Right lobe of liver (tissue), 6 donors: ENCODE measurements around the gene MYO7A. TPM values are rescaled to one million over a fixed set of nuclear protein-coding genes. Genes with fewer than 3 reads are reported as not detected.

Experiments used
- ATAC-seq, 4 donors: fragments of 200-7000 bp; cut with Tn5 transposase; one replicate each; pipeline ENCODE4 v1.9.1; 2020; ENCODE audit warnings: mild to moderate bottlenecking in 4 of 4, moderate library complexity in 4 of 4
- DNase-seq, 3 donors: peaks; one replicate each; pipeline ENCODE4 v3.0.0-alpha.2; 2020
- H3K27ac ChIP-seq, 3 donors: fragments of 200-600 bp; one replicate each; pipeline ENCODE4 v1.8.0; 2022
- H3K27me3 ChIP-seq, 2 donors: fragments of 200-600 bp; one replicate each; pipeline ENCODE4 v1.8.0; 2022
- H3K36me3 ChIP-seq, 4 donors: fragments of 200-600 bp; sonication (generic) in 1 of 4; one replicate each; pipeline versions ENCODE4 v1.5.1 to v1.8.0; 2017 to 2022; ENCODE audit warnings: control low read depth in 1 of 4
- H3K4me1 ChIP-seq, 4 donors: fragments of 200-600 bp; sonication (generic) in 1 of 4; one replicate each; pipeline versions ENCODE4 v1.5.1 to v1.8.0; 2017 to 2022; ENCODE audit warnings: control low read depth in 1 of 4
- H3K4me3 ChIP-seq, 3 donors: fragments of 200-600 bp; one replicate each; pipeline ENCODE4 v1.8.0; 2022
- H3K9me3 ChIP-seq, 4 donors: fragments of 200-600 bp; sonication (generic) in 1 of 4; one replicate each; pipeline versions ENCODE4 v1.5.1 to v1.8.0; 2017 to 2022; ENCODE audit warnings: control low read depth in 1 of 4
- CTCF ChIP-seq, 4 donors: fragments of 200-600 bp in 3 of 4; fragments of 450-650 bp in 1 of 4; IDR thresholded peaks; one replicate each; pipeline versions ENCODE4 v1.5.1 to v1.8.0; 2016 to 2022; ENCODE audit warnings: antibody characterized with exemption in 4 of 4, mild to moderate bottlenecking in 2 of 4
- POLR2A ChIP-seq: fragments of 450-650 bp; IDR thresholded peaks from one replicate; pipeline ENCODE4 v1.6.1; 2017; ENCODE audit warnings: antibody characterized with exemption, mild to moderate bottlenecking
- WGBS: methylation state at CpG from one replicate; pipeline ENCODE4 v1.1.6; 2018; ENCODE audit warnings: low coverage, low lambda C conversion rate; ENCODE audit not compliant: insufficient coverage; ENCODE audit errors: missing lambda C conversion rate; 5-methylcytosine and 5-hydroxymethylcytosine counted together
- intact Hi-C, 2 donors: fragments of 100-400 bp; cut with DNase I; formaldehyde crosslinking; loops; one replicate each; pipeline versions ENCODE4 v1.11.2 to v1.14.1; 2022
- total RNA-seq, 6 experiments: library from RNA; depleted of rRNA in 2 of 6; stranded (reverse); fragments of >200 nt in 2 of 6; fragmentation: NEBNext Ultra II Directional in 3 of 6; extraction: Animal tissue kit (Norgen Biotek cat#: 25700) in 3 of 6; gene quantifications; one replicate each; pipeline versions ENCODE4 v1.1.0 to v1.2.4, GENCODE V29; 2016 to 2023
- donor health status: DM: no; HTN: yes; CAD: no.
- donor health status: DM: no; HTN: no; CAD: no.
- donor health status: DM: no; HTN: no; CAD: no.
- donor health status: DM: no; HTN: yes; CAD: no.
- donor health status: DM: no; HTN: yes; CAD: no.

MYO7A gene
- total RNA-seq, 6 experiments from 2014 or later = 23.6 to 39.6 (median 32.0) TPM

- Histone ChIP-seq H3K4me1 (no peaks in the 10 kb centered on the region), H3K27ac (no peak overlapping the region), H3K36me3 (peaks cover 0 to 62% (median 17%) of the 10 kb centered on the region in 4 donors), H3K27me3 (no peaks in the 10 kb centered on the region), H3K9me3 (no peaks in the 10 kb centered on the region), H3K4me3 (no peak overlapping the region)
- no peak for TF ChIP-seq POLR2A
- TF ChIP-seq CTCF (IDR thresholded peaks at IDR 0.05) = peak in 2 of 4 donors; percentile 21 to 27
- intact Hi-C loops = loop anchor here (10.0 kb wide), 2 partner anchors 346 to 356 kb away; no protein-coding TSS in a partner anchor
- DNase-seq (peak; percentile 6 to 47 (median 41)), ATAC-seq (peak in 2 of 4 donors; percentile 15 to 39)
- WGBS = 79% methylated on average over 9 of the region's 11 CpGs
Measured at GRCh38 chr11:77198440-77198849, 70.4 kb downstream of the MYO7A start.

GRCh38 chr11:77199137-77199745, 71.2 kb downstream of the MYO7A start:
- ATAC-seq (no peak), DNase-seq (peak; percentile 10 to 43 (median 34))
- TF ChIP-seq CTCF (IDR thresholded peaks at IDR 0.05) (no peak), POLR2A (no peak)
- no CpG with 5 or more reads among the region's 13 CpGs for WGBS
- no peaks in the 10 kb centered on the region for H3K27me3 ChIP-seq
- intact Hi-C loops = loop anchor here (10.0 kb wide), 2 partner anchors 346 to 356 kb away; no protein-coding TSS in a partner anchor
- peaks cover 0 to 59% (median 14%) of the 10 kb centered on the region in 4 donors for H3K36me3 ChIP-seq
- no peak overlapping the region for H3K27ac ChIP-seq
- H3K4me1 ChIP-seq = no peaks in the 10 kb centered on the region
- no peak overlapping the region for H3K4me3 ChIP-seq
- H3K9me3 ChIP-seq = no peaks in the 10 kb centered on the region

- Histone ChIP-seq H3K27ac (no peak overlapping the region), H3K4me3 (no peak overlapping the region), H3K36me3 (peaks cover 0 to 60% (median 10%) of the 10 kb centered on the region in 4 donors), H3K9me3 (no peaks in the 10 kb centered on the region), H3K27me3 (no peaks in the 10 kb centered on the region), H3K4me1 (no peaks in the 10 kb centered on the region)
- intact Hi-C loops = no loop called here
- no peak for ATAC-seq
- TF ChIP-seq POLR2A = no peak
- TF ChIP-seq CTCF (IDR thresholded peaks at IDR 0.05) = no peak
- 78% methylated on average over 8 of the region's 12 CpGs for WGBS
- DNase-seq = peak in 2 of 3 donors; percentile 29 to 31
Measured at GRCh38 chr11:77200351-77201268, 72.6 kb downstream of the MYO7A start.

- peak in 2 of 3 donors; percentile 35 to 48 for DNase-seq
- H3K4me3 ChIP-seq = no peak overlapping the region
Measured at GRCh38 chr11:77201370-77201769, 73.3 kb downstream of the MYO7A start.

More at GRCh38 chr11:77201370-77201769, 73.3 kb downstream of the MYO7A start:
- no CpG with 5 or more reads among the region's 11 CpGs for WGBS
- Histone ChIP-seq H3K27me3 (no peaks in the 10 kb centered on the region), H3K27ac (no peak overlapping the region), H3K36me3 (peaks cover 0 to 60% (median 10%) of the 10 kb centered on the region in 4 donors), H3K4me1 (no peaks in the 10 kb centered on the region), H3K9me3 (no peaks in the 10 kb centered on the region)
- no peak for TF ChIP-seq POLR2A
- TF ChIP-seq CTCF (IDR thresholded peaks at IDR 0.05) = no peak
- ATAC-seq = no peak
- intact Hi-C loops = no loop called here
